Left forelimb (tissue), 1 donor: Measurements from ENCODE around the gene OPCML.

Experiments
- DNase-seq: peaks from one replicate; pipeline ENCODE4 v3.0.0-alpha.2; 2018; ENCODE audit warnings: low spot score

OPCML gene

DNA sequence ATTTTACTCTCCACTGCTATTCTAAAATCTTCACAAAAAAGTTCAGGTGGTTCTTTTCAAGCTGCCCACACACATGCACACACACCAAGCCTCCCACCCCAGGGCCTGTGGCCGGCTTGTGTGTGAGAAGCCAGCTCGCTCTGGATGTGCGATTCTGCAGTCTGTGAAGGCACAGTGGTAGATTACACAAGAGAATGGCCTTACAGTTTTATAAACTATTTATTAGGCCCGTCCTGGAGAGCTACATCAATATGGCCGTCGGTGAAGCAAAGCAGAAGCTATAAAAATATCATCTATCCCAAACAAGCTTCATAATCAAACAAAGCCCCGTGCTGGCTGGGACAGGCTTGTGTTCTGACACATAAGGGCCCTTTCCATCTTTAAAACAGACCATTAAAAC is 240.5 kb downstream of the OPCML start:
- DNase-seq: no peak

DNA sequence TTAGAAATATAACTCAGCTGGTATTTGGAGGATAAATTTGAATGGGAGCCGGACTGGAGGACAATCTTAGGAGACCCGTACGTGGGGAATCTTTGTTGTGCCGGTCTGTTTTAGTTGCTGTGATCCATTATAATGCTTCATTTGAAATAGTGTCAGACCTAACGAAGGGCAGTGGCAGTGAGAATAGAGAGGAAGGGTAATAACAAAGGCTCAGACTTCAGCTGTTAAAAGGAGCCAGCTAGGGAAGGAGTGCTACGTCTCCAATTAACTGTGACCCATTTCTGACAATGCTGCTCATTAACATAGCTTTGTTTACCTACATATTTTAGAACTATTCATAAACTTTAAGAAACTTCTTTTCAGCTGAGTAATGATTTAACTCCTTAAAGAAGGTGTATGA is 246.9 kb downstream of the OPCML start:
- DNase-seq: no peak

DNA sequence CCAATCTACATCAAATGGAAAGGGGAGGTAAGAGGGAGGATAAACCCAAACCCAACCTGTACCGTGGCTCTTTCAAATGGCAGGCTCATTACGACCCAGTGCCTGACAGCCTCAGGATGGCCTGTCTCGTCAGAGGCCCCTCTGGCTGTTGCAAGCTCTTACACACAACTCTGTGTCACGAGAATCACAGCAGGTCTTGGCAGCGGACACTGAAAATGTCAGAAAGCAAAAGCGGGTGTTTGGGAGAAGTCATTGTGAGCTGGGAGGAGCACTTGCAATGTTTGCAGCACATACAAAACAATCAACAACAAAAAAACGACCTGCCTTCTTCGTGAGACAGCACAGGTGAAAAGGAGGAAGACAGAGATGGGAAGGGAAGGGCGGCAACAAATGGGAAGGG is 248.1 kb downstream of the OPCML start:
- DNase-seq: no peak

DNA sequence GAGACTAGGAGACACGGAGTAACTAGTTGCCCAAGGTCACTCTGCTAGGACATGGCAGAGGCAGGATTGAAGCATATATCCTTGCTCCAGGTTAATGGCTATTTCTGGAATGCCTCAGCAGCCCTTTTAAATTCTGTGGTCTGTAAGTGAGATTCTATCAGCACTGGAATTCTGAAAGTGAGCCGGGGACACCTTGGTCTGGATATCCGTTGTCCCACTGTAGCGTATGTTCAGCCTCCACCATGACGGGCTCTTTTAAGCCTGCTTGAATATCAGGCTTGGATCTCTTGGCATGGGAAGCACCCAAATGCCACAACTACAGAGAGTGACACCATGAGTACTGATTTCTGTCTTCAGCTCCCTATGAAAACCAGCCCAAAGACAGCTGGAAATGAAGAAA is 254.4 kb downstream of the OPCML start:
- DNase-seq: no peak

DNA sequence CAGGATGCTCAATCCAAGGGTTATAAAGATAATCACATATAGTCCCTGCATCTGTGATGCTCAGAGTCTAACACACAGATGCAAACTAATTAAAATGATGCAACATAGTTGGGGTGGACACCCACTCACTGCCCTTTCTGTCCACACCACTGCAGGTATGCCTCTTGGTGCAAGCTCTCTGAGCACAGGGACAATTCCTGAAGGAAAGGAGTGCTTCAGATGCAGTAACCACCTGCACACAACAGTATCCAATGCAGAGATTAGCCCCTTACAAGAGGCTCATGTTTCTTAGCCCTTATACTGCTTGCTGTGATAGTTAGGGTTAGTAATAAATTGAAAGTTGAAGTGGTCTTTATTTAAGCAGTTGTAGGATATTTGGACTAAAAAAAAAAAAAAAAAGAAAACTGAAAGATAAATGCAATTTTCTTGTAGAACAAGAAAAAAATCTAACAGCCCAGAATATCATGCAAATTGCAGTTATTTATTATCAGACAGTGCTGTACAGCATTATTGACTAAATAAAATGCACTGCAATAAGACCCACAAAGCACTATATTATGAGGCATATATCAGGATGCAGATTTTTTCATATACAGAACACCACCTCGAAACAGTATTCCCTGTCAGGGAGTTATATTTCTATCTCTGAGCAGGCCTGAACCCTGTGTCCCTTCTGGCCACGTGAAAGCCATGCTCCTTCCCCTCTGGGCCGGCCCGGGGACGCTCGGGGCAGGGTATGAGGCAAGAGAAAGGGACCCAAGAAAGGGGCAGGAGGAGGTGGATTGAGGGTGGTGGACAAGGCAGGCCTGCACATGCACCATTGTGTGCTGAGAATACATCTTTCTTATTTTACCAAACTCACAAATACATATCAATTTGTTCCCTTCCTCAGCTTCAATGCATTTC is 260.2 kb downstream of the OPCML start:
- no peak for DNase-seq

DNA sequence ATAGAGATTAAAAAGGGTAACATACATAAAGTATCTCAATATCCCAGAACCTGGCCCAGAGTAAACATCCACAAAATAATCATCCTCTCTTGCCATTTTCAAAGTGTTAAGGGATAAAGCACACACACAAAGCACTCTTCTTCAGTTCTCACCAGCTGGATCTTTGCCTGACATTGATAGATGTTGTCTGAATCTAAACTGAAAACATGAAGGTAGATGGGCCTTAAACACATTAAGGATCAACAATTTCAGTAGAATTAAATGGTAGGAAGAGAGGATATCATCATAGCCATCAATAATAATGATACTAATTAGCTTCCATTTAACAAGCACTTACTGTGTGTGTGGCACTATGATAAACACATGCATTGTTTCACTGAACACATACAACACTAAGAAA is 261.1 kb downstream of the OPCML start:
- DNase-seq: no peak

DNA sequence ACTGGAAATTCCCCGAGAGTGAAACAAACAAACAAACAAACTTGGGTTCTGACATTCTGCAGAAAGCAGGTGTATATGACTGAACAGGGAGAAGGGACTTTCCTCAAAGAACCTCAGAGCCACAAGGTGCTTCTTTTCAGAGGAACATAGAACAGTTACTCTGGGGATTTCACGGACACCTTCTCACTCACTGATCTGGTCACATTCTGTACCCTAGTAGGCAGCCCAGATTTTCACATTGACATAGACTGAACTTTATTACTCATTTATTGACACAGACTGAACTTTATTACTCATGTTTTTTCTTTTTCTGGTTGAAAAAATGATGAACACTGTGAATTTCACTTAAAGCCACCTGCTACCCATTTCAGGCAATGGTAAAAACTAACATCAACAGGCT is 263.0 kb downstream of the OPCML start:
- no peak for DNase-seq

DNA sequence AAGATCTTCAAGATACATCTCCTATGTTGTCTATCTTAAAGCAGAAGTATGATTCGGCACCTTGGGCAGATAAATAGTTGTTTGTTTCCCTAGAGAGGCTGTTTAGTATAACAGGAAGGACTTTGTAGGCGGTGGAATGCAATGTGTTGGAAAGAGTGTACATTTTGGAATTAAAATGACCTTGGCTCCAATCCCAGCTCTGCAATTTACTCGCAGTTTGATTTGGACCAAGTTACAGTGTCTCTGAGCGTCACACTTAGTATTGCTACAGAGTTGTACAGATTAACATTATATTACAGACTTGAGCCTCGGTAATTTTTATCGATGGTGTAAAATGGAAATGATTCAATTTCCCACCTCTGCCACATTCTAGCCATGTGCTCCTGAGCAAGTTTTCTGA is 265.3 kb downstream of the OPCML start:
- DNase-seq: no peak

DNA sequence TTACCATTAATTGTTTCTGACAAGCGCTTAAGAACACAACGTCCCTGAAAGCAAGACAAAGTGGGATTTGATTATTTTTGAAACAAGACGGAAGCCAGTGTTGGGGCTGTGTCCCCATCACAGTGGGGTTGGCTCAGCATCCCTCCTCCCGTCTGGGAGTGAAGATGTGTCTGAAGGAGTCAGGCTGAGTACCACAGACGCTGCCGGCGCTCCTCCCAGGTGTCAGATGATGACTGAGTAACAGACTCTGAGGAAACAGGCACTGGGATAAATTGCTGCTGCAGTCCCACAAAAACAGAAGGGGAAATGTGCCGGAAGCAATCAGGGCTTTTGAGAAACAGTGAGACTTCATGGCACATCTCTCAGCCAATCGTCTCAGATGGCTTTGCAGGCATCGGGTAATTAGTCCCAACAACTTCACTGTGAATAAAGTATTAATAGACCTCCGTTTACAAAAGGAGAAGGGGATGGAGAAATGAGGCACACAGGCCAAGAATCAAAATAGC is 266.7 kb downstream of the OPCML start:
- no peak for DNase-seq

DNA sequence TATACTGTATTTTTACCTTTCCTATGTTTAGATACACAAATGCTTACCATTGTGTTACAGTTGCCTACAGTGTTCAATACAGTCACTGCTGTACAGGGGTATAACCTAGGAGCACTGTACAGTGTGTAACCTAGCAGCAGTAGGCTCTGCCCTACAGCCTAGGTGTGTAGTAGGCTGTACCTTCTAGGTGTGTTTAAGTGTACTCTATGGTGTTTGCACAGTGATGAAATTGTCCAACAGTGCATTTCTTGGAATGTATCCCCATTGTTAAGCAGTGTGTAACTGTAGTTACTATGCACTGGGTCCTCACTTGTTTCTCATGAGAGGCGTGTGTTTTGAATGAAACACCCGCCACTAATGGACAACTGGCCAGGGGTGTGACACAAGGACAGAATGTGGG is 269.0 kb downstream of the OPCML start:
- DNase-seq: no peak

DNA sequence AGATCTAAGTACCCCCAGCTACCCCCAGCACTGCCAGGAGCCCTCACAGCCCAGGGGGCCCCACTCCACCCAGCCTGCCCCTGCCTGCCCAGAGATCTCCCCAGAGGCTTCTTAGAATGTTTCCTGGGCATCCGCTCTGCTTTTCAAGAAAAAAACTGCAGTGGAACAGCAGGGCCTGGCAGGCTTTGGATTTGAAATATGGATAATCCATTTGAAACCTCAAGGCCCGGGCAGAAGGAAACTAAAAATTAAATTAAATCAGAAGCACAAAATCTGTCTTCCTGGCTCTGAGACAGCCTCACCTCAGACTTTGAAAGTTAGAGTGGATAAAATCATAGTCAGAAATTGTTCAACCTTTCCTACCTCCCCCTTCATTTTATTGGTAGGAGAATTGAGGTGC is 273.6 kb downstream of the OPCML start:
- DNase-seq: no peak

DNA sequence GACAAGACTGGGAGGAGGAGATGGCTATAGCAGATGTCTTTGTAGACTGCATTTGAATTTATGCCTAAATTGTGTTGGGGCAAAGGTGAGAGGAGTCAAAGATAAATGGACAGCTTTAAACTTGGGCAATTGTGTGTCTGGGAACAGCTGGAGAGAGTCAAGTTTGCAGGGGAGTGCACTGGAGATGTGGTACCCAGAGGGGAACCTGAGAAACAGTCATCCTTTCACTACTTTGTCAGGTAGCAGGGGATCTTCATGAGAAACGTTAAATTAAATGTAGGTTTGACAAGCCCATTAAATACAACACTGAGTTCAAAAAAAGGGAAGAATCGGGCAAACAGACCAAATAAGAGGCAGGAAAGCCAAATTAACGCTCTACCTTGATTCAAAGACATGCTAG is 277.7 kb downstream of the OPCML start:
- no peak for DNase-seq

DNA sequence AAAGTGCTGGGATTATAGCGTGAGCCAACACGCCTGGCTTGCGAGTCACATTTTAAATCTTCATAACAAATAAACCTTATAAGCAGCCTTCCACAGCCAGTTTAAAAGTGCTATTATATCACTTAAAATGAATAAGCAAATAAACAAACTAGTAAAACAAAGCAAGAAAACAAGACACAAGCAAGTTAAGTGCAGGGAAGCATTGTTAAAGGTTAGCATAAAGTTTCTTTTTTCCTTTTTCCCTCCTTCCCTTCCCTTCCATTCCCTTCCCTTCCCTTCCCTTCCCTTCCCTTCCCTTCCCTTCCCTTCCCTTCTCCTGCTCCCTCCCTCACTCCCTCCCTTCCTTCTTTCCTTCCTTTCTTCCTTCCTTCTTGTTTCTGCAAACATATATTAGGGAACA is 278.7 kb downstream of the OPCML start:
- DNase-seq: no peak

DNA sequence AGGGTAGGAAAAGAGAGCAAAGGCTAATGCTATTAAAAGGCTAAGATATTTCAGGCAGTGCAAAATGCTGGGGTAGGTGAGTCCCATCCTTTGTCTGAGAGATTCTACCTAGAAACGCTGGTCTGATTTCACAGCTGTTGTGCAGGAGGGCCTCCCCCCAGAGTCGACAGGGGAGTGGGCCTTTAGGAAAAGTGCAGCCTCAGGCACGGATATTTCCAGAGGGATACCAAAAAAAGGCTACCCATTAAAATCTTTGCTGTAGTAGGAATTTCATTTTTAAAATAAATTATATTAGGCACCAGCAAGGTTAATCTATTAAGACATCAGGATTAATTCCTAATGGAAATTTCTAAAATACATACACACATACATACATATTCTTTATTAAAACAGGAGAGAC is 280.5 kb downstream of the OPCML start:
- DNase-seq: no peak

DNA sequence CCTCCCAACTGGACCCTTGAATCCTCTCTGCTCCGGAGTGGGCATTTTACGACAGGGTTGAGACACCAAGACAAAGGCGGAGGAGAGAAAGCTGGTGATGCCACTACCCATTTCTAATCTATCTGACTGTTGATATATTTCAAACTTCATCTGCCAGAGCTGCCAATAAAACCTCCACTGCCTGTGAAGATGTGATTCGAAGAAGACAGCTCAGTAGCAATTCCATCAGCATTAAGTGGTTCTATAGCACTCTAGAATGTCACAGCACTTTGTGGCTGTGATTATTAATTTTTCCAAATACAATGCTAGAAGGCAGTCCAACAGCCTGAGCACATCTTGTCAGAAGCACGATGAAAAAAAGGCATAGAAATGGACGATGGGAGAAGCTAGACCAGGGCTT is 282.8 kb downstream of the OPCML start:
- no peak for DNase-seq

DNA sequence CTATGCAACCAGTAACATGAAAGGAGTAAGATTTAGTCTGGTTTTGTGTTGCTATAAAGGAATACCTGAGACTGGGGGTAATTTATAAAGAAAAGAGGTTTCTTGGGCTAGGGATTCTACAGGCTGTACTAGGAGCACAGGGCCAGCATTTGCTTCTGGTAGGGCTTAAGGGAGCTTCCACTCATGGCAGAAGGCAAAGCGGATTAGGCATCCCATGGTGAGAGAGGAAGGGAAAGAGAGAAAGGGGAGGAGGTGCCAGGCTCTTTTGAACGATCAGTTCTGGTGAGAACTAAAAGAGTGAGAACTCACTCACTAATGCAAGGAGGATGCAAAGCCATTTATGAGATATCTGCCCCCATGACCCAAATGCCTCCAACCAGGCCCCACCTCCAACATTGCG is 283.2 kb downstream of the OPCML start:
- no peak for DNase-seq

DNA sequence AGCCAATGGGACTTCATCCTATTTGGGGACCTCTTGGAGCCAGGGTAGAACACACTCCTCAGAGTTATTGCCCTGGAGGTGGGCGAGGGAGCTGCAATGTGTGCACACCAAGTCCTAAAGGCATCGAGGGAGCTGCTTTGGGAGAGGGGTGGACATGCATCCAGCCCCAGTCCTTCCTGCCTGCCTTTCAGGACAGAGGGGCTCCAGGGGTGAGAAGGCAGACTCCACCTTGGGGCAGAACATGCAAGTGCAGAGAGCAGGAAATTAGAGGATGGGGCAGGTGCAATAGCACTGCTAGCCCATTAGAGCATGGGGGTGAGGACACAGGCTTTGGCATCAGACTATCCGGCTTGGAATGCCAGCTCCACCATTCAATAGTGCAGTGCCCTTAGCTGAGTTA is 288.5 kb downstream of the OPCML start:
- DNase-seq: no peak

DNA sequence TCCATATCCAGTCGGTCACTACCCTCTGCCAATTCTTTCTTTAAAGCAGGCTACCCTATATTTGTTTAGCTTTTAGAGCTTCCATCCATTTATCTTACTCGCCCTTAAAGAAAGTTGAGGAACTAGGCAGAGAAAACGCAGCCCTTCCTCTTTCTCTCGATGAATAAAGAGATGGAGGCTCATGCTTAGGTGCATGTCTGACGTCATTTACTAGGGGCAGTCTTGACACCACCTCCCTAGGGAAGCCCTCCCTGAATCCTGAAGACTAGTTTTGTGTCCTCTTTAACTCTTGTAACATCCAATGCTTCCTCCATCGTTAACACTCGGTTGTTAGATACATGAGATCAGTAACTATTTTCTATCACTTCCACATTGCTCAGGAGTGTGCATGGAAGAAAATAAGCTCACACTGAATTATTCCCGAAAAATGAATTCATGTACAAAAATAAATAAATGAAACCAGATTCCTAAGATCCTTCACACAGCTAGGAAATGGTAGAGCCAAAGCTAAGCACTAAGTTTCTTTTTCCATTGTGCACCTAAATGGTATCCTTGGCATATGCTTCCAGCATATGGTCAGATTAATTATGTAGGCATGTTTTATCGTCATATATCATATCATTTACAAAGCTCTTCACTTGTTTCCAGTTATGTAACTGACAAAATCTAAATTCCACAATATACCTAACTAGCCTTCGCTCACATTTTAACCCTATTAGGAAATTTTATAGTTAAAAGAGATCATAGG is 291.2 kb downstream of the OPCML start:
- no peak for DNase-seq

DNA sequence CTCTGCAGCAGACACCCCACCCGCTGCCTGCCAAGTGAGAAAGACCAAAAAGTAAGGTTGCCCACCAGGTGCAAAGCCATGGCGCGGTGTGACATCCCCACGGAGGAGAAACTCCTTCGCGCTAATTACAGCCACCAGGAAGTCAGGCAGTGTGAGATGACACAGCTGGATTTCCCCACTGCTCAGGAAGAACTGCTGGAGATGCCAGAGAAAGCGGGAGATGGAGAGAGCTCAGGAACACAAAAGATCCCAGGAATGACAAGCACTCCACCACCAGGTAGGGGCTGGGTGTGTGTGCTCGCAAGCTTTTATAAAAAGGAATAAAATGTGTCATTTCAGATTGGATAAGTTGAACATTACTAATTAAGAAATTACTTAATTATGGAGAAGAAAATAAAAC is 292.7 kb downstream of the OPCML start:
- DNase-seq: no peak

DNA sequence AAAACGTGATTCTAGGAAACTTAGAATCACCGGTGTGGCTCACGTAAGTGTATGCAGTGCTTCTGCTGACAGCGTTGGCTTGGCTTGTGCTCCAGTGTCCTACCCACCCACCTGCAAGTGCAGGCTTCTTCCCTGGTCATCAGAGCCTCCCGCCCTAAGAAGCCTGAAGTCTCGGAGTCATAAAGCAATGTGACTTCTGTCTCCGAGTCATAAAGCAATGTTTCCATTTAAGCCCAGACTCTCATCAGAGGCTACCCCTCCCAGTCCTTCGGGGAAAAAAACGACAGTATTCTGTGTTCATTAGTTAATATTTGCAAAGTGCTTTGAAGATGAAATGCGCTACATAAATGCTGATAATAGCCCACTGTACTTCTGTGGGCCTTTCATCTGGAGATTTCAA is 293.8 kb downstream of the OPCML start:
- DNase-seq: no peak

DNA sequence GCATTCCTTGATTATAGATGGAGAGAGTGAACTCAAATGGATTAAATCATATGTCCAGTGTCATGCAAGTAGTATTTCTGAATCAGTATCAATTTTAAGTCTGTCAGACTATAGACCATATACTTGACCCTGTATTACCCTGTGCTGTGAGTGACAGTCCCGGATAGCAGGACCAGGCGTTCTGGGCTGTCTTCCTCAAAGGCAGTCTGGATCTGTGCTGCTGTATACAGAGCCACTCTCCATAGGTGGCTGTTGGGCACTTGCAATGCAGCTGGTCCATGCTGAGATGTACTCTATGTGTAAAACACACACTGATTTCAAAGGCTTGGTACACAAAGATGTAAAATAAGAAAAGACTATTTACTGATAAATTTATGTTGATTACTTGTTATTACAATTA is 294.3 kb downstream of the OPCML start:
- no peak for DNase-seq

DNA sequence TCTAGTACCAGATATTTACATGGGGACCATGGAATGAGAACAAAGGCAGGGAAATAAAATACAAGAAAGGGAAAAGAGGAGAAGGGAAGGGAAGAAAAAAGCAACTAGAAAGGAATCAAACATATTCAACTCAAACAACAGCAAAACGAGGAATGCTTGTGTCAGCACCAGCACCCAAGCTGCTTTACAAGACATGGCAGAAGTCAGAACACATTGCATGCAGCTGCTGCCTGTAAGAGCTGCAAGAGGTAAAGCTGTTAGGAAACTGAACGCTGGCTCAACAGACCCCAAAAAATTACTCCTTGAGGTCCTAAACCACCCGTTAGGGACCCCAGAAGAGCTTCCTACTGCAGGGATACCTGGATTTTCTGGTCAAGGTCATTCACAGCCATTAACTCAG is 296.9 kb downstream of the OPCML start:
- no peak for DNase-seq

DNA sequence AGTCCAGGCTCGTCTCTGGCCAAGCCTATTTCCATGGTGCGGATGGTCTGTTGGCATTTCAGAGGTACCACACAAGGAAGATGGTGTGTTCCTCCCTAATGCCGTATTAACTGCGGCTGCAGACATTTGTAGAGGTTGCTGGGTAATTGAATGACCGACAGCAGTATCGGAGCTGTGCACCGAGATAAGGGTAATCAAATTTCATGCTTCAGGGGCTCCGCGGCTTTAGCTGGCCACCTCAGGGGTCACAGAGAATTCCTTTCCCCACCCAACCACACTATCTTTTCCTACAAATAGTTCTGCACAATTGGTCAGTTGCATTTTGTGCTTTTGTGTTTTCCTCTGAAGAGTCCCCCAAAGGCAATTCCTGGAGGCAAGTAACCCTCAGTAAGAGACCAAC is 297.4 kb downstream of the OPCML start:
- DNase-seq: no peak
